ENCODE results near the gene GMEB2. TPM values are rescaled to one million over a fixed set of nuclear protein-coding genes. Genes with fewer than 3 reads are reported as not detected.

Gene GMEB2
- total RNA-seq, 3 donors from 2014 or later, result 6.6 to 11.0 (median 10.2) TPM

GRCh38 chr20:63597651-63598478, 29.0 kb downstream of the GMEB2 start:
- Histone ChIP-seq H3K4me1 (no peaks in the 10 kb centered on the region), H3K4me3 (no peak overlapping the region), H3K27ac (no peak overlapping the region), H3K27me3 (no peaks in the 10 kb centered on the region), H3K9me3 (no peaks in the 10 kb centered on the region), H3K36me3 (no peaks in the 10 kb centered on the region)
- TF ChIP-seq POLR2AphosphoS5 (IDR thresholded peaks at IDR 0.05) (no peak), CTCF (IDR thresholded peaks at IDR 0.05) (no peak), POLR2A (IDR thresholded peaks at IDR 0.05) (no peak)
- intact Hi-C loops (cut with DNase I; ENCODE audit: low total_unique reads), result no loop called here
- no peak for DNase-seq (ENCODE audit: low spot score in 2 of 2)

- Histone ChIP-seq H3K4me1 (no peaks in the 10 kb centered on the region), H3K36me3 (no peaks in the 10 kb centered on the region), H3K27ac (no peak overlapping the region), H3K4me3 (no peak overlapping the region), H3K27me3 (no peaks in the 10 kb centered on the region), H3K9me3 (no peaks in the 10 kb centered on the region)
- no peak for DNase-seq (ENCODE audit: low spot score in 2 of 2)
- TF ChIP-seq POLR2AphosphoS5 (IDR thresholded peaks at IDR 0.05), result no peak
- TF ChIP-seq CTCF (IDR thresholded peaks at IDR 0.05), result no peak
- TF ChIP-seq POLR2A (IDR thresholded peaks at IDR 0.05), result no peak
- intact Hi-C loops (cut with DNase I; ENCODE audit: low total_unique reads), result no loop called here
Measured at GRCh38 chr20:63596423-63596822, 30.5 kb downstream of the GMEB2 start.

DNA sequence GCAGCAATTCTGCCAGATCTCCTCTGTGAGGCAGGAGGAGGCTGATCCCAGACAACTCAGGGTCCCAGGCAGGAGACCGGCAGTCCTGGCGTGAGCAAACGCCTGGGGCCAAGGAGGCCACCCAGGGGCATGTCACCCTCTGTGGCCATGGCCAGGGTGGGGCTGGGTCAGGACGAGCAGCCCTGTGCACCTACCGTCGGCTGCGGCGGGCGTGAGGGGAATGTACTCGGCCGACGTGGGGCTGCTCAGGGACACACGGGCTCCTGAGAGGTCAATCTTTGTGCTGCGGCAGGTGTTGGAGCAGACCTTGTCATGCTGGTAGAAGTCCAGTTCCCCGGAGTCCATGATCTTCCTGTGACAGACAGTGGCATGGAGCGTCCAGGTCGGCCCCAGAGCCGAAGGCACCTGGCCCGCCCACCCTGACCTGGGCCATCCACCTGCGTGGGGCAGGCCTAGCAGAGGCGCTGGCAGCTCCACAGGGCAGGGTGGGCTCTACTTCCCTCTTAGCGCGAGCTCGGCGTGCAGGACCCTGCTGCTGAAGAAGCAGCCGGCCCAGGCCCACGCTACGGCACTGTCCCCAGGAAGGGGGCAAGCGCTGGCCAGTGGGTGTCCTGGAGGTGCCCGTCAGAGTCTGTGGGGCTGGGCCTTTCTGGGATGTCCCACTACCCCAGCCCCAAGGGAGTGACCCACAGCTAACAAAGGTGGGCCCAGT, 31.3 kb downstream of the GMEB2 start:
- no peaks in the 10 kb centered on the region for H3K36me3 ChIP-seq
- H3K9me3 ChIP-seq, result no peaks in the 10 kb centered on the region

GRCh38 chr20:63594043-63594561, 32.8 kb downstream of the GMEB2 start:
- Histone ChIP-seq H3K36me3 (no peaks in the 10 kb centered on the region), H3K4me1 (no peaks in the 10 kb centered on the region), H3K4me3 (no peak overlapping the region), H3K9me3 (no peaks in the 10 kb centered on the region), H3K27me3 (no peaks in the 10 kb centered on the region), H3K27ac (peak overlapping the region; percentile 29 to 91)
- intact Hi-C loops (cut with DNase I; ENCODE audit: low total_unique reads), result no loop called here
- no peak for TF ChIP-seq CTCF (IDR thresholded peaks at IDR 0.05)
- peak in 1 of 3 donors; percentile 21 for TF ChIP-seq POLR2AphosphoS5 (IDR thresholded peaks at IDR 0.05)
- no peak for DNase-seq (ENCODE audit: low spot score in 2 of 2)

More for the DNA sequence above, 31.3 kb downstream of the GMEB2 start:
- TF ChIP-seq CTCF (IDR thresholded peaks at IDR 0.05) (no peak), POLR2A (IDR thresholded peaks at IDR 0.05) (no peak)
- DNase-seq (ENCODE audit: low spot score in 2 of 2), result no peak
- Histone ChIP-seq H3K27me3 (no peaks in the 10 kb centered on the region), H3K4me1 (no peaks in the 10 kb centered on the region), H3K27ac (peak overlapping the region in 1 of 2 donors; percentile 2), H3K4me3 (no peak overlapping the region)
- intact Hi-C loops (cut with DNase I; ENCODE audit: low total_unique reads), result no loop called here

DNA sequence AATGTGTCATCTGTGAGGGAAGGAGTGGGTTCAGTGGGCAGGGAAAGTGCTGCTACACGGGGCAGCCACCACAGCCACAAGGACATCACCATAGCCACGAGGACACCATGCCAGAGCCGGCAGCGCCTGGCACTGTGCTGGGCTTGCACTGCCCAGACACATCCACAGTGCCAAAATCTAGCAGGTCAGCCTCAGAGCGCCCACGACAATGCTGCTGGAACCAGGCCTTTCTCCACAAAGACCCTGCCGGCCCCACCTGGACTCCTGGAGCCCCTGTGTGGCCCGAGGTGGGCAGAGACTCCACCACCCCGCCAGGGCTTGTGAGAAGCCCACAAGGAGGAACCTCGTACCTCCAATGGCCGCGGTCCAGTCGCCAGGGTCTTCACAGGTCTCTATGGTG, 34.2 kb downstream of the GMEB2 start:
- intact Hi-C loops (cut with DNase I; ENCODE audit: low total_unique reads), result no loop called here
- Histone ChIP-seq H3K27ac (no peak overlapping the region), H3K36me3 (no peaks in the 10 kb centered on the region), H3K9me3 (no peaks in the 10 kb centered on the region), H3K4me3 (no peak overlapping the region), H3K27me3 (no peaks in the 10 kb centered on the region), H3K4me1 (no peaks in the 10 kb centered on the region)
- no peak for DNase-seq (ENCODE audit: low spot score in 2 of 2)
- TF ChIP-seq CTCF (IDR thresholded peaks at IDR 0.05), result no peak
